ENCODE data around the gene RDH5. TPM values are rescaled to one million over a fixed set of nuclear protein-coding genes. Genes with fewer than 3 reads are reported as not detected.
A peak's percentile ranks its signal among the peaks of the same experiment; 100 is the strongest.

The RDH5 gene
- total and polyA plus RNA-seq, 4 experiments from 2014 or later: 1.4 to 32.5 (median 15.9) TPM

- DNase-seq: peak; percentile 88 to 94 (median 90)
- H3K27me3 Mint-ChIP-seq: peaks cover 0 to 1% of the 10 kb centered on the region in 2 donors
- H3K36me3 ChIP-seq (ENCODE audit: insufficient read depth, low read length): peaks cover 10% of the 10 kb centered on the region
- POLR2A ChIA-PET (ENCODE audit: partially characterized antibody): interaction anchor here (0.7 to 4.0 kb wide), 19 partner anchors 9 to 600 kb away, joined by 3 to 42 read pairs (median 6); partner anchors contain the start of genes CD63, CNPY2, DGKA and DNAJC14
- H3K27ac Mint-ChIP-seq: peak within 1 kb of the TSS; percentile 94 to 99 (median 98)
- CTCF ChIA-PET (ENCODE audit: partially characterized antibody): interaction anchor here (1.1 to 5.1 kb wide), 7 partner anchors 9 to 114 kb away, joined by 3 to 44 read pairs (median 8); partner anchors contain the start of genes CD63 and DNAJC14
- peaks cover 18 to 50% (median 36%) of the 10 kb centered on the region in 4 donors for H3K4me1 Mint-ChIP-seq
- intact Hi-C loops (cut with micrococcal nuclease): loop anchor here (1.0 to 5.0 kb wide), 4 partner anchors 14 to 113 kb away; partner anchors contain the start of gene DNAJC14
- H3K9me3 ChIP-seq (ENCODE audit: control insufficient read depth in 1 of 2, low read length in 2 of 2): no peaks in the 10 kb centered on the region
- H3K27me3 ChIP-seq (ENCODE audit: insufficient read depth, low read length): no peaks in the 10 kb centered on the region
- H3K9me3 Mint-ChIP-seq: peaks cover 0 to 4% (median 0%) of the 10 kb centered on the region in 8 donors
- H3K36me3 Mint-ChIP-seq: peaks cover 0 to 28% of the 10 kb centered on the region in 2 donors
- peaks cover 39% of the 10 kb centered on the region for H3K4me1 ChIP-seq (ENCODE audit: insufficient read depth, low read length)
- H3K27ac ChIP-seq (ENCODE audit: low read depth, low read length): peak within 1 kb of the TSS; percentile 91
- peak within 1 kb of the TSS; percentile 90 to 99 (median 94) for H3K4me3 Mint-ChIP-seq
- H3K4me3 ChIP-seq (ENCODE audit: low read length in 2 of 2): peak within 1 kb of the TSS; percentile 84 to 99
These were observed 4.2 kb upstream of the RDH5 start, which contains the start of gene BLOC1S1 for GRCh38 chr12:55715833-55716581. Gene BLOC1S1, plus strand, starts transcription at chr12:55716046. Its CDS starts 6 bp downstream, at chr12:55716052.

GRCh38 chr12:55716582-55716957, 3.6 kb upstream of the RDH5 start:
- no peaks in the 10 kb centered on the region for H3K27me3 ChIP-seq (ENCODE audit: insufficient read depth, low read length)
- peaks cover 13% of the 10 kb centered on the region for H3K36me3 ChIP-seq (ENCODE audit: insufficient read depth, low read length)
- peak overlapping the region; percentile 84 to 99 for H3K4me3 ChIP-seq (ENCODE audit: low read length in 2 of 2)
- peak overlapping the region; percentile 94 to 99 (median 98) for H3K27ac Mint-ChIP-seq
- peak overlapping the region; percentile 90 to 99 (median 94) for H3K4me3 Mint-ChIP-seq
- peaks cover 18 to 52% (median 37%) of the 10 kb centered on the region in 4 donors for H3K4me1 Mint-ChIP-seq
- POLR2A ChIA-PET (ENCODE audit: partially characterized antibody): interaction anchor here (0.6 to 4.0 kb wide), 22 partner anchors 8 to 600 kb away, joined by 3 to 42 read pairs (median 4); partner anchors contain the start of genes CD63, CNPY2, DGKA and DNAJC14
- peaks cover 40% of the 10 kb centered on the region for H3K4me1 ChIP-seq (ENCODE audit: insufficient read depth, low read length)
- intact Hi-C loops (cut with micrococcal nuclease): loop anchor here (1.0 to 5.0 kb wide), 4 partner anchors 14 to 113 kb away; partner anchors contain the start of gene DNAJC14
- peaks cover 0 to 4% (median 0%) of the 10 kb centered on the region in 8 donors for H3K9me3 Mint-ChIP-seq
- peak overlapping the region; percentile 91 for H3K27ac ChIP-seq (ENCODE audit: low read depth, low read length)
- H3K27me3 Mint-ChIP-seq: peaks cover 0 to 1% of the 10 kb centered on the region in 2 donors
- CTCF ChIA-PET (ENCODE audit: partially characterized antibody): interaction anchor here (1.2 to 5.1 kb wide), 5 partner anchors 8 to 113 kb away, joined by 3 to 44 read pairs (median 9); partner anchors contain the start of genes CD63 and DNAJC14
- no peak for DNase-seq
- peaks cover 0 to 28% of the 10 kb centered on the region in 2 donors for H3K36me3 Mint-ChIP-seq
- H3K9me3 ChIP-seq (ENCODE audit: control insufficient read depth in 1 of 2, low read length in 2 of 2): no peaks in the 10 kb centered on the region

DNA sequence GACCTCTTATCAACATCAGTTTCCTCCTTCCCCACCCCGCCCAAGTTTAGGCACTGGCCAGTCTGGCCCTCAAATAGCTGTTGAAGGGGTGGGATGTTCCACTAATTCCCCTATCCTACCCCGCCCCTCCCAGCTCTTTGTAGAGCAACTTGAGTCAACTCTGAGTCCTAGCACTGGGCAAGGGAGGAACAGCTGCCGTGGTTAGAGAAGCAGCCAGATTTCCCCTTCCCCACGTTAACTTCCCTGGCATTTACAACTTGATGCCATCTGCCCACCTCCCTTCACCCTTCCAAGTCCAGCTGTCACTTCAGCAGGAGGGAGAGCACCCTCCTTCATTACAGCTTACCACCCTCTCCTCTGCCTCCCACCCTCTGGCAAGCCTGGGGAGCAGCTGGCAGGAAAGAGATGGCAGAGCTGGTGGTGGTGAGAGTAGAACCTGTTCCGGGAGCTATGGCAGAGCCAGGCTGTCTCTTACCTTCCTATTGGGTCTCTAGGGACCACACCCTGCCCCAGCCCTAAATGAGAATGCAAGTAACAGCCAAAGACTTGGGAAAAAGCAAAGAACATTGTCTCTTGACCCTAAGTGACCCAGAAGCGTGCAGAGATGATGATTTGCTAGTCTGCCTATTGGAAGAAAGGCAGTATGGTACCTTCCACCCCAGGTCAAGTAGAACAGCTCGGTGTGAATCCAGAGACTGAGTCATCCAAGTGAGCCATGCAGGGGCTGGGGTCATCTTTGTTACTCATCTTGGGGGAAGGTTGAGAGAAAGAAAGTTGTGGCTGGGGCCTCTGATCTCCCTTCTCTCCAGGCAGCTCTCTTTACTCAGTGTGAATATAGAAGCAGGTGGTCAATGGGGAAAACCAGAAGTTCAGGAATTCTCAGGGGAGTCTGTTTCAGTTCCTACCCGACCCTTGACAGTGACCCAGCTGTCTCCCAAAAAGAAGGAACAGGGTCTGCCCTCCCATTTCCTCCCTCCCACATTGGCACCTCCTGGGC, 2.9 kb upstream of the RDH5 start:
- Mint-ChIP-seq H3K36me3 (peaks cover 0 to 29% of the 10 kb centered on the region in 2 donors), H3K4me3 (peak overlapping the region; percentile 90 to 99 (median 94)), H3K27me3 (peaks cover 0 to 1% of the 10 kb centered on the region in 2 donors), H3K4me1 (peaks cover 18 to 52% (median 37%) of the 10 kb centered on the region in 4 donors), H3K27ac (peak overlapping the region; percentile 47 to 99 (median 95)), H3K9me3 (peaks cover 0 to 4% (median 0%) of the 10 kb centered on the region in 8 donors)
- H3K27ac ChIP-seq (ENCODE audit: low read depth, low read length): peak overlapping the region; percentile 91
- peak overlapping the region; percentile 84 to 99 for H3K4me3 ChIP-seq (ENCODE audit: low read length in 2 of 2)
- peaks cover 15% of the 10 kb centered on the region for H3K36me3 ChIP-seq (ENCODE audit: insufficient read depth, low read length)
- no peaks in the 10 kb centered on the region for H3K27me3 ChIP-seq (ENCODE audit: insufficient read depth, low read length)
- DNase-seq: no peak
- H3K4me1 ChIP-seq (ENCODE audit: insufficient read depth, low read length): peaks cover 40% of the 10 kb centered on the region
- no peaks in the 10 kb centered on the region for H3K9me3 ChIP-seq (ENCODE audit: control insufficient read depth in 1 of 2, low read length in 2 of 2)
- POLR2A ChIA-PET (ENCODE audit: partially characterized antibody): interaction anchor here (0.6 to 4.0 kb wide), 10 partner anchors 11 to 215 kb away, joined by 3 to 42 read pairs (median 4); partner anchors contain the start of genes CD63, ITGA7, ORMDL2 and PYM1
- CTCF ChIA-PET (ENCODE audit: partially characterized antibody): interaction anchor here (0.6 to 5.1 kb wide), 5 partner anchors 8 to 266 kb away, joined by 3 to 44 read pairs (median 9); partner anchors contain the start of gene CD63
- intact Hi-C loops (cut with micrococcal nuclease): loop anchor here (5.0 kb wide), 1 partner anchor 70 kb away; no protein-coding TSS in a partner anchor

DNA sequence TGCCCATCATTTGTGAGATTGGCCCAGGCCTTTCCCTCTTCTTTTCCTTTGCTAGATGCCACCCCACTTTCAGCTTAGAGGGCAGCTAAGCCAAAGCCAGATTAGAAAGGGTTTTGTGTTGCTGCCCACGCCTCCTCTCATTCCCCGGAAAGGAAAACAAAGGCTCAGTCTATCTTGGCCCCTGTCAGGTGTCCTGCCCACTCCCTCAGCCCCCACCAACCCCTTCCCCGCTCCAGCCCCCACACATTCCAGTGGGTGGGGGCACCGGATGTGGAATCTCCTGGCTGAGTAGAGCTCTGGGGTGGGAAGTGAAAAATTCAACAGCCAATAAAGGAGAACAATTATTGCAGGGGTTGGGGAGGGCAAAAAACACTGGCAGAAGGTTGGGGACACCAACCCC, 2.2 kb upstream of the RDH5 start:
- peak overlapping the region in 4 of 8 donors; percentile 48 to 99 (median 92) for H3K4me3 Mint-ChIP-seq
- peaks cover 0 to 4% (median 0%) of the 10 kb centered on the region in 8 donors for H3K9me3 Mint-ChIP-seq
- Histone ChIP-seq H3K36me3 (ENCODE audit: insufficient read depth, low read length) (peaks cover 15% of the 10 kb centered on the region), H3K4me1 (ENCODE audit: insufficient read depth, low read length) (peaks cover 40% of the 10 kb centered on the region), H3K4me3 (ENCODE audit: low read length in 2 of 2) (no peak overlapping the region), H3K27me3 (ENCODE audit: insufficient read depth, low read length) (no peaks in the 10 kb centered on the region), H3K9me3 (ENCODE audit: control insufficient read depth in 1 of 2, low read length in 2 of 2) (no peaks in the 10 kb centered on the region), H3K27ac (ENCODE audit: low read depth, low read length) (no peak overlapping the region)
- ChIA-PET CTCF (ENCODE audit: partially characterized antibody) (interaction anchor here (5.1 kb wide), 1 partner anchor 20 kb away, joined by 44 read pairs; no protein-coding TSS in a partner anchor), POLR2A (ENCODE audit: partially characterized antibody) (interaction anchor here (1.0 to 4.0 kb wide), 2 partner anchors 11 to 20 kb away, joined by 3 to 42 read pairs; partner anchors contain the start of gene CD63)
- intact Hi-C loops (cut with micrococcal nuclease): loop anchor here (5.0 kb wide), 1 partner anchor 71 kb away; no protein-coding TSS in a partner anchor
- H3K27me3 Mint-ChIP-seq: peaks cover 0 to 1% of the 10 kb centered on the region in 2 donors
- no peak for DNase-seq
- peaks cover 0 to 29% of the 10 kb centered on the region in 2 donors for H3K36me3 Mint-ChIP-seq
- H3K4me1 Mint-ChIP-seq: peaks cover 18 to 52% (median 37%) of the 10 kb centered on the region in 4 donors
- H3K27ac Mint-ChIP-seq: peak overlapping the region in 5 of 7 donors; percentile 30 to 99 (median 63)

DNA sequence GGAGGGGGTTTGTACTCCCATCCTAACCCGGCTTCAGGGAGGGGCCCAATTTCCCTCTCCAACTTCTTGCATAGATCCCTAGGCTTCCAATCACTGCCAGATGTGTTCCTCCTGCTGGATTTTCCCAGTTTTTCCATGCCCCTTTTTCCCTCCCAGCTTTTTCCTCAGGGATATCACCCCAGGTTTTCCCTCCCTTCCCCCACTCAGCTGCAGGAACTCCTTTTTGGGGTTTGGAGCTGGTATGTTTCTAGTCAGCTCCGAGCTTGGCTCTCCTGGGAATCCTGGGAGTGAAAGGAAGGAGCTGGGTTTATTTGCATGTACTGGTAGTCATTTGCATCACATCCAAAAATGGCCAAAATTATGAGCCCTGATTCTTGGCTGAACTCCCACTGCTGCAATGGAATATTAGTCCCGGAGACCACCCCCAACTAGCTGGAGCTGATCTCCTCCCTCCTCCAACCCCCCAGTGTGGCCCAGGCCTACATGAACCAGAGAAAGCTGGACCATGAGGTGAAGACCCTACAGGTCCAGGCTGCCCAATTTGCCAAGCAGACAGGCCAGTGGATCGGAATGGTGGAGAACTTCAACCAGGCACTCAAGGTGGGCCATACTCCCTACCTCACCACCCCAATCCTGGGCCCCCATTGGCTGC, 1.4 kb upstream of the RDH5 start:
- Histone ChIP-seq H3K4me3 (ENCODE audit: low read length in 2 of 2) (no peak overlapping the region), H3K27ac (ENCODE audit: low read depth, low read length) (no peak overlapping the region), H3K4me1 (ENCODE audit: insufficient read depth, low read length) (peaks cover 40% of the 10 kb centered on the region), H3K9me3 (ENCODE audit: control insufficient read depth in 1 of 2, low read length in 2 of 2) (no peaks in the 10 kb centered on the region), H3K27me3 (ENCODE audit: insufficient read depth, low read length) (no peaks in the 10 kb centered on the region), H3K36me3 (ENCODE audit: insufficient read depth, low read length) (peaks cover 15% of the 10 kb centered on the region)
- peaks cover 18 to 52% (median 37%) of the 10 kb centered on the region in 4 donors for H3K4me1 Mint-ChIP-seq
- ChIA-PET CTCF (ENCODE audit: partially characterized antibody) (interaction anchor here (5.1 kb wide), 1 partner anchor 19 kb away, joined by 44 read pairs; no protein-coding TSS in a partner anchor), POLR2A (ENCODE audit: partially characterized antibody) (interaction anchor here (1.0 to 4.0 kb wide), 4 partner anchors 9 to 20 kb away, joined by 3 to 42 read pairs (median 3); partner anchors contain the start of gene CD63)
- peak overlapping the region in 3 of 7 donors; percentile 25 to 99 (median 35) for H3K27ac Mint-ChIP-seq
- peaks cover 0 to 4% (median 0%) of the 10 kb centered on the region in 8 donors for H3K9me3 Mint-ChIP-seq
- no peak for DNase-seq
- H3K4me3 Mint-ChIP-seq: peak overlapping the region in 3 of 8 donors; percentile 4 to 36 (median 13)
- H3K36me3 Mint-ChIP-seq: peaks cover 0 to 29% of the 10 kb centered on the region in 2 donors
- intact Hi-C loops (cut with micrococcal nuclease): loop anchor here (5.0 kb wide), 1 partner anchor 71 kb away; no protein-coding TSS in a partner anchor
- H3K27me3 Mint-ChIP-seq: peaks cover 0 to 1% of the 10 kb centered on the region in 2 donors

All from CD4-positive, alpha-beta memory T cell (primary cell).